Naive thymus-derived CD4-positive, alpha-beta T cell (primary cell): Measurements from ENCODE around the gene PSPN. TPM values are rescaled to one million over a fixed set of nuclear protein-coding genes. Genes with fewer than 3 reads are reported as not detected.

Experiments used
- ATAC-seq: fragments of 150-1000 bp; cut with Tn5 transposase; 2 replicates; pipeline ENCODE4 v1.10.0; 2021; ENCODE audit warnings: mild to moderate bottlenecking, moderate library complexity
- CTCF ChIA-PET: fragments of 350-600 bp; sonication (Branson Sonifier 250); formaldehyde crosslinking; loops from one replicate; lab custom pipeline; 2021; ENCODE audit warnings: antibody characterized with exemption; lab: Charles Lee
- POLR2A ChIA-PET: fragments of 350-600 bp; sonication (Branson Sonifier 250); formaldehyde crosslinking; loops from one replicate; lab custom pipeline; 2021; ENCODE audit warnings: antibody characterized with exemption, inconsistent platforms; lab: Charles Lee
- DNase-seq, 9 donors: peaks; one replicate each; pipeline versions ENCODE4 v3.0.0 to v3.0.0-alpha.2; 2020 to 2022; ENCODE audit warnings: mixed read lengths in 1 of 9
- H3K27ac ChIP-seq: one replicate; pipeline ENCODE4 v1.7.0; 2013; ENCODE audit warnings: mild to moderate bottlenecking, low read depth, low read length, moderate library complexity
- H3K27me3 ChIP-seq, 2 donors: one replicate each; pipeline ENCODE4 v1.7.0; 2013; ENCODE audit warnings: low read length in 2 of 2, mild to moderate bottlenecking in 2 of 2, moderate library complexity in 2 of 2; ENCODE audit not compliant: control insufficient read depth in 2 of 2, insufficient read depth in 2 of 2
- H3K36me3 ChIP-seq, 3 experiments: 1 replicate in 2 of 3; 2 replicates in 1 of 3; pipeline ENCODE4 v1.7.0; 2013; ENCODE audit warnings: low read length in 3 of 3, mild to moderate bottlenecking in 3 of 3, moderate library complexity in 1 of 3; ENCODE audit not compliant: insufficient read depth in 3 of 3, control insufficient read depth in 2 of 3
- H3K4me1 ChIP-seq, 2 donors: one replicate each; pipeline ENCODE4 v1.7.0; 2013; ENCODE audit warnings: low read length in 2 of 2, mild to moderate bottlenecking in 2 of 2, moderate library complexity in 1 of 2; ENCODE audit not compliant: control insufficient read depth in 2 of 2, insufficient read depth in 2 of 2
- H3K4me3 ChIP-seq: 2 replicates; pipeline ENCODE4 v1.7.0; 2013; ENCODE audit warnings: mild to moderate bottlenecking, low read length
- H3K9me3 ChIP-seq, 3 experiments: 1 replicate in 2 of 3; 2 replicates in 1 of 3; pipeline ENCODE4 v1.7.0; 2013; ENCODE audit warnings: low read length in 3 of 3; ENCODE audit not compliant: control insufficient read depth in 2 of 3
- H3K27ac Mint-ChIP-seq, 9 donors: one replicate each; pipeline ENCODE4 v1.8.0; 2020 to 2022; ENCODE audit warnings: mixed read lengths in 9 of 9, mild to moderate bottlenecking in 8 of 9, moderate library complexity in 5 of 9, inconsistent platforms in 2 of 9
- H3K27me3 Mint-ChIP-seq, 5 donors: one replicate each; pipeline ENCODE4 v1.8.0; 2021 to 2022; ENCODE audit warnings: mixed read lengths in 5 of 5, mild to moderate bottlenecking in 1 of 5
- H3K36me3 Mint-ChIP-seq, 5 donors: one replicate each; pipeline ENCODE4 v1.8.0; 2020 to 2022; ENCODE audit warnings: mixed read lengths in 5 of 5, mild to moderate bottlenecking in 3 of 5, inconsistent platforms in 1 of 5
- H3K4me1 Mint-ChIP-seq, 7 donors: one replicate each; pipeline ENCODE4 v1.8.0; 2020 to 2022; ENCODE audit warnings: mixed read lengths in 7 of 7, mild to moderate bottlenecking in 3 of 7, inconsistent platforms in 1 of 7
- H3K4me3 Mint-ChIP-seq, 10 donors: one replicate each; pipeline ENCODE4 v1.8.0; 2020 to 2022; ENCODE audit warnings: mild to moderate bottlenecking in 10 of 10, mixed read lengths in 10 of 10, moderate library complexity in 6 of 10, inconsistent platforms in 2 of 10
- H3K9me3 Mint-ChIP-seq, 11 donors: one replicate each; pipeline ENCODE4 v1.8.0; 2020 to 2022; ENCODE audit warnings: mixed read lengths in 11 of 11, mild to moderate bottlenecking in 4 of 11, inconsistent platforms in 1 of 11, moderate library complexity in 1 of 11
- intact Hi-C, 2 donors: fragments of 100-400 bp; cut with micrococcal nuclease; formaldehyde crosslinking; loops; one replicate each; pipeline ENCODE4 v1.15.1; 2023
- polyA plus RNA-seq, 2 donors: library from polyadenylated mRNA; unstranded; fragments of 300-500 nt; fragmentation: Illumina TruSeq; gene quantifications; one replicate each; pipeline ENCODE4 v1.2.3, GENCODE V29; 2021
- total RNA-seq, 6 experiments: library from RNA in 5 of 6; stranded (reverse) in 5 of 6; gene quantifications; 1 replicate in 5 of 6; 2 replicates in 1 of 6; pipeline ENCODE4 v1.2.3 and lab custom pipeline; 2021 to 2026

Gene PSPN
- total and polyA plus RNA-seq, 7 experiments from 2014 or later: 0.60 to 4.0 (median 2.6) TPM

DNA sequence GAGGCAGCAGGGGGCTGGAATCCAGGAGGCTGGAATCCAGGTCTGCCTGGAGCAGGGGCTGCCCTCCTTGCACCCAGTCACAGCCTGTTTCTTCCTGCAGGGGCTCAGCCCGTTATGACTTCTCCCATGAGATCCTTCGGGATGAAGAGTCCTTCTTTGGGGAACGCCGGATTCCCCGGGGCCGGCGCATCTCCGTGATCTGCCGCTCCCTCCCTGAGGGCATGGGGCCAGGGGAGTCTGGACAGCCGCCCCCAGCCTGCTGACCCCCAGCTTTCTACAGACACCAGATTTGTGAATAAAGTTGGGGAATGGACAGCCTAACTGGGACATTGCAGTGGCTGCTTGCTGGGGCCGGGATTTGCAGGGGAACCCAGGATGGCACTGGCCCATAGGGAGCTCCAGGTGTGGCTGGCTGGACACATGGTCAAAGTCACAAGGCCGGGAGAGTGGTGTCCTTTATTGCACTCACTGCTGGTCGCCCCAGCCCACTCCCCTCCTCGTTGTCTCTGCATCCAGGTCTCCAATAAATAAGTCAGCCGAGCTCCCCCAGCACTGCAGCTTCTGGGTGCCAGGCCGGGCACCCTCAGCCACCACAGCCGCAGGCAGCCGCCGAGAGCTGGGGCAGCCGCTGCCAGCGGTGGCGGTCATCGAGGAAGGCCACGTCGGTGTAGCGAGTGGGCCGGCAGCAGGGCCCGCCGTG, 872 bp downstream of the PSPN start:
- peaks cover 0 to 3% (median 0%) of the 10 kb centered on the region in 11 donors for H3K9me3 Mint-ChIP-seq
- Histone ChIP-seq H3K36me3 (peaks cover 0 to 16% (median 3%) of the 10 kb centered on the region in 3 experiments), H3K4me3 (no peak overlapping the region), H3K27me3 (no peaks in the 10 kb centered on the region), H3K27ac (no peak overlapping the region), H3K4me1 (peaks cover 5 to 10% of the 10 kb centered on the region in 2 donors), H3K9me3 (peaks cover 0 to 1% (median 0%) of the 10 kb centered on the region in 3 experiments)
- no peak for ATAC-seq
- ChIA-PET CTCF (no interaction called here), POLR2A (interaction anchor here (0.6 to 6.4 kb wide), 3 partner anchors 13 to 84 kb away, joined by 3 to 85 read pairs (median 3); partner anchors contain the start of gene CLPP)
- H3K36me3 Mint-ChIP-seq: peaks cover 3 to 8% (median 3%) of the 10 kb centered on the region in 5 donors
- peak overlapping the region in 2 of 10 donors; percentile 12 to 40 for H3K4me3 Mint-ChIP-seq
- intact Hi-C loops: loop anchor here (5.0 kb wide), 7 partner anchors 362 to 1903 kb away; partner anchors contain the start of genes HDGFL2 (in 2 of the 2), GPR108 (in 1 of the 2), HSD11B1L (in 1 of the 2) and MICOS13 (in 1 of the 2)
- no peak for DNase-seq
- no peaks in the 10 kb centered on the region for H3K27me3 Mint-ChIP-seq
- no peak overlapping the region for H3K27ac Mint-ChIP-seq
- peaks cover 4 to 16% (median 11%) of the 10 kb centered on the region in 7 donors for H3K4me1 Mint-ChIP-seq

DNA sequence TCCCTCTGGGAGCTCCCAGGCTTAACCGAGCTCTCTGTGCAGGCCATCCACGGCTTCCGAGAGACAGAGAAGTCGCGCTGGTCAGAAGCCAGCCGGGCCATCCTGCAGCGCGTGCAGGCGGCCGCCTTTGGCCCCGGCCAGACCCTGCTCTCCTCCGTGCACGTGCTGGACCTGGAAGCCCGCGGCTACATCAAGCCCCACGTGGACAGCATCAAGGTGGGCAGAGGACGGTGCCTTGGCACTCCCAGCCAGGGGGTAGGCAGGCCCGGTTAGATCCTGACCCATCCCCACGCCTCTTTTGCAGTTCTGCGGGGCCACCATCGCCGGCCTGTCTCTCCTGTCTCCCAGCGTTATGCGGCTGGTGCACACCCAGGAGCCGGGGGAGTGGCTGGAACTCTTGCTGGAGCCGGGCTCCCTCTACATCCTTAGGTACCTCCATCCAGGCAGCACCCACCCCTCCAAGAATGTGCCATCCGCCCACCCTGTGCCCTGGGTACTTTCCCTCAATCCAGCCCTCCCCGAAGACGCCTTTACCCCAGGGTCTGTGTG, 1.5 kb downstream of the PSPN start:
- Mint-ChIP-seq H3K27ac (peak overlapping the region in 4 of 9 donors; percentile 66 to 95 (median 79)), H3K4me1 (peaks cover 8 to 22% (median 13%) of the 10 kb centered on the region in 7 donors), H3K36me3 (peaks cover 0 to 2% (median 1%) of the 10 kb centered on the region in 5 donors), H3K4me3 (peak overlapping the region in 4 of 10 donors; percentile 40 to 89 (median 83)), H3K9me3 (peaks cover 0 to 1% (median 0%) of the 10 kb centered on the region in 11 donors), H3K27me3 (no peaks in the 10 kb centered on the region)
- H3K4me3 ChIP-seq: no peak overlapping the region
- H3K27me3 ChIP-seq: no peaks in the 10 kb centered on the region
- H3K9me3 ChIP-seq: no peaks in the 10 kb centered on the region
- POLR2A ChIA-PET: interaction anchor here (6.4 kb wide), 1 partner anchor 12 kb away, joined by 85 read pairs; the partner anchor contains the start of gene CLPP
- peak overlapping the region; percentile 56 for H3K27ac ChIP-seq
- peaks cover 5 to 10% of the 10 kb centered on the region in 2 donors for H3K4me1 ChIP-seq
- H3K36me3 ChIP-seq: peaks cover 0 to 16% (median 0%) of the 10 kb centered on the region in 3 experiments
- ATAC-seq (no peak), DNase-seq (no peak)
- CTCF ChIA-PET: no interaction called here
- intact Hi-C loops: loop anchor here (5.0 kb wide), 7 partner anchors 363 to 1902 kb away; partner anchors contain the start of genes HDGFL2 (in 2 of the 2), GPR108 (in 1 of the 2), HSD11B1L (in 1 of the 2) and MICOS13 (in 1 of the 2)

DNA sequence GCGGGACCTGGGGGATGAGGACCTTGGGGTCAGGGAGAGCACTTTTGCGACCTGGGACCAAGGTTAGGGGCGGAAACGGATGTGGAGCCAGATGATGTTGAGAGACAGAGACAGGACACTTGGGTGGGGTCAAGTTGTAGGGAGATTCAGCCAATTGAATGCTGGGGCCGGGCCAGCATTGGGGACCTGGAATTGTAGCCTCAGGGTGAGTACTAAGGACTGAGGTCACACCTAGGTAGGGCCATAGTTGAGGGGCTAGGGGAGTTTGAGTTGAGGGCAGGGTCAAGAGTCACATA, 2.0 kb downstream of the PSPN start:
- intact Hi-C loops: loop anchor here (1.0 to 5.0 kb wide), 18 partner anchors 12 to 1901 kb away; partner anchors contain the start of genes GTF2F1 (in 2 of the 2), HDGFL2 (in 2 of the 2), SH2D3A (in 2 of the 2) and CLPP (in 1 of the 2)
- H3K9me3 Mint-ChIP-seq: peaks cover 0 to 1% (median 0%) of the 10 kb centered on the region in 11 donors
- H3K36me3 Mint-ChIP-seq: peaks cover 0 to 3% (median 0%) of the 10 kb centered on the region in 5 donors
- DNase-seq: no peak
- ATAC-seq: no peak
- H3K27me3 ChIP-seq: no peaks in the 10 kb centered on the region
- peak overlapping the region; percentile 56 for H3K27ac ChIP-seq
- POLR2A ChIA-PET: interaction anchor here (0.6 to 6.4 kb wide), 2 partner anchors 12 to 16 kb away, joined by 4 to 85 read pairs; partner anchors contain the start of gene CLPP
- H3K27me3 Mint-ChIP-seq: no peaks in the 10 kb centered on the region
- H3K4me3 Mint-ChIP-seq: peak overlapping the region; percentile 78 to 92 (median 88)
- H3K9me3 ChIP-seq: no peaks in the 10 kb centered on the region
- peaks cover 5 to 10% of the 10 kb centered on the region in 2 donors for H3K4me1 ChIP-seq
- peaks cover 0 to 16% (median under 1%) of the 10 kb centered on the region in 3 experiments for H3K36me3 ChIP-seq
- peaks cover 9 to 23% (median 13%) of the 10 kb centered on the region in 7 donors for H3K4me1 Mint-ChIP-seq
- peak overlapping the region; percentile 59 to 95 (median 81) for H3K27ac Mint-ChIP-seq
- H3K4me3 ChIP-seq: peak overlapping the region; percentile 56
- CTCF ChIA-PET: no interaction called here

DNA sequence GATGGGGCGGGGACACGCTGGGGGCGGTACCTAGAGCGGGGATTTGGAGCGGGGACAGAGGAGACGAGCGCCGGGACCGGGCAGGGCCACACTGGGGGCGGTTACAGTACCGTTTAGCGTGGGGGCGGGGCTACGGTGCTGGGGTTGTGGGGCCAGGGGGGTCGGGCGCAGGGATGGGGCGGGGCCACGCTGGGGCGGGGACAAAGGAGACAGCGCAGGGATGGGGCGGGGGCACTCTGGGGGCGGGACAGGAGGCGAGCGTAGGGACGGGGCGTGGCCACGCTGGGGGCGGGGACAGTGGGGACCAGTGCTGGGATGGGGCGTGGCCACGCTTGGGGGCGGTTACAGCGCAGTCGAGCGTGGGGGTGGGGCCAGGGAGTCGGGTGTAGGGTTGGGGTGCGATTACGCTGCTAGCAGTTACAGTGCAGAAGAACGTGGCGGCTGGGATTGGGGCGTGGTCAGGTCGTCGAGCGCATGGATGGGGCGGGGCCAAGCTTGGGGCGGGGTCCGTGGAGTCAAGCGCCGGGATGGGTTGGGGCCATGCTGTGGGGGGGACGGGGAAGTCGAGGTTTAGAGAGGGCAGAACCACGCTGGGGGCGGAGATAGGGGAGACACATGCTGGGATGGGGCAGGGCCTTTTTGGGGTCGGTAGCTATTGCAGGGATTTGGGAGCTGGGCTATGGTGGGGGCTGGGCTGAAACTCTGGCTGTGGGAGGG, 2.5 kb downstream of the PSPN start:
- peak overlapping the region; percentile 88 for H3K27ac ChIP-seq
- CTCF ChIA-PET: interaction anchor here (0.6 to 1.4 kb wide), 4 partner anchors 10 to 19 kb away, joined by 3 to 9 read pairs (median 4); partner anchors contain the start of genes CLPP and GTF2F1
- intact Hi-C loops: loop anchor here (1.0 to 5.0 kb wide), 18 partner anchors 12 to 1901 kb away; partner anchors contain the start of genes GTF2F1 (in 2 of the 2), HDGFL2 (in 2 of the 2), SH2D3A (in 2 of the 2) and CLPP (in 1 of the 2)
- H3K4me1 ChIP-seq: peaks cover 5 to 10% of the 10 kb centered on the region in 2 donors
- peak overlapping the region; percentile 89 for H3K4me3 ChIP-seq
- no peaks in the 10 kb centered on the region for H3K27me3 ChIP-seq
- DNase-seq (peak in 8 of 9 donors; percentile 94 to 100 (median 97)), ATAC-seq (peak; percentile 85)
- H3K27ac Mint-ChIP-seq: peak overlapping the region; percentile 66 to 95 (median 92)
- no peaks in the 10 kb centered on the region for H3K9me3 ChIP-seq
- H3K4me1 Mint-ChIP-seq: peaks cover 9 to 23% (median 13%) of the 10 kb centered on the region in 7 donors
- no peaks in the 10 kb centered on the region for H3K27me3 Mint-ChIP-seq
- POLR2A ChIA-PET: interaction anchor here (0.6 to 6.4 kb wide), 6 partner anchors 11 to 108 kb away, joined by 4 to 85 read pairs (median 6); partner anchors contain the start of genes CLPP, DENND1C, GTF2F1 and KHSRP
- peaks cover 0 to 21% (median 6%) of the 10 kb centered on the region in 3 experiments for H3K36me3 ChIP-seq
- H3K9me3 Mint-ChIP-seq: peaks cover 0 to 1% (median 0%) of the 10 kb centered on the region in 11 donors
- peak overlapping the region; percentile 82 to 92 (median 88) for H3K4me3 Mint-ChIP-seq
- peaks cover 0 to 4% (median under 1%) of the 10 kb centered on the region in 5 donors for H3K36me3 Mint-ChIP-seq

DNA sequence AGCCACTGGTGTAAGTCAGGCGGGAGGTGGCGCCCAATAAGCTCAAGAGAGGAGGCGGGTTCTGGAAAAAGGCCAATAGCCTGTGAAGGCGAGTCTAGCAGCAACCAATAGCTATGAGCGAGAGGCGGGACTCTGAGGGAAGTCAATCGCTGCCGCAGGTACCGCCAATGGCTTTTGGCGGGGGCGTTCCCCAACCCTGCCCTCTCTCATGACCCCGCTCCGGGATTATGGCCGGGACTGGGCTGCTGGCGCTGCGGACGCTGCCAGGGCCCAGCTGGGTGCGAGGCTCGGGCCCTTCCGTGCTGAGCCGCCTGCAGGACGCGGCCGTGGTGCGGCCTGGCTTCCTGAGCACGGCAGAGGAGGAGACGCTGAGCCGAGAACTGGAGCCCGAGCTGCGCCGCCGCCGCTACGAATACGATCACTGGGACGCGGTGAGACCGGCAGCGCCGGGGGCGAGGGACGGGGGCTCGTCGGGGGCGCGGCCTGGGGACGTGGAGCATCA, 3.1 kb downstream of the PSPN start, which contains the start of gene ALKBH7:
TSS of gene ALKBH7 (plus strand) at position 201 of the 502 bp plus-strand sequence. CDS start at position 228, 27 bp downstream.
- POLR2A ChIA-PET: interaction anchor here (1.0 to 6.4 kb wide), 6 partner anchors 10 to 109 kb away, joined by 4 to 85 read pairs (median 6); partner anchors contain the start of genes CLPP, DENND1C, GTF2F1 and KHSRP

More for the DNA sequence above, 3.1 kb downstream of the PSPN start, which contains the start of gene ALKBH7:
- Mint-ChIP-seq H3K27me3 (no peaks in the 10 kb centered on the region), H3K4me3 (peak within 1 kb of the TSS; percentile 82 to 92 (median 88)), H3K4me1 (peaks cover 9 to 23% (median 13%) of the 10 kb centered on the region in 7 donors), H3K27ac (peak within 1 kb of the TSS; percentile 66 to 95 (median 92)), H3K36me3 (peaks cover 0 to 7% (median 3%) of the 10 kb centered on the region in 5 donors), H3K9me3 (peaks cover 0 to 1% (median 0%) of the 10 kb centered on the region in 11 donors)
- Histone ChIP-seq H3K36me3 (peaks cover 0 to 27% (median 8%) of the 10 kb centered on the region in 3 experiments), H3K4me3 (peak within 1 kb of the TSS; percentile 89), H3K4me1 (peaks cover 5 to 10% of the 10 kb centered on the region in 2 donors), H3K9me3 (no peaks in the 10 kb centered on the region), H3K27ac (peak within 1 kb of the TSS; percentile 88), H3K27me3 (no peaks in the 10 kb centered on the region)
- CTCF ChIA-PET: interaction anchor here (0.6 to 1.4 kb wide), 4 partner anchors 9 to 20 kb away, joined by 3 to 9 read pairs (median 4); partner anchors contain the start of genes CLPP and GTF2F1
- intact Hi-C loops: loop anchor here (1.0 to 5.0 kb wide), 22 partner anchors 11 to 1900 kb away; partner anchors contain the start of genes CLPP (in 2 of the 2), GPR108 (in 2 of the 2), GTF2F1 (in 2 of the 2) and HDGFL2 (in 2 of the 2)
- peak; percentile 82 to 99 (median 98) for DNase-seq
- peak; percentile 83 for ATAC-seq
